Posterior cingulate gyrus (tissue), 11 donors: Measurements from ENCODE around the gene ACP1.
A peak's percentile ranks its signal among the peaks of the same experiment; 100 is the strongest.
"Not testable (repeated sequence)": the region's sequence is repeated elsewhere in the genome, so short reads cannot be mapped to it uniquely, and the experiment has no call there.

Experiments
- DNase-seq, 10 donors: peaks; one replicate each; pipeline versions ENCODE4 v3.0.0 to v3.0.0-alpha.2; 2020 to 2021; ENCODE audit warnings: mixed read lengths in 3 of 10
- intact Hi-C: fragments of 100-400 bp; cut with DNase I; formaldehyde crosslinking; loops from one replicate; pipeline ENCODE4 v1.15.1; 2023

Gene ACP1

GRCh38 chr2:296354-296753 is 31.6 kb downstream of the ACP1 start:
- intact Hi-C loops, result loop anchor here (10.0 kb wide), 1 partner anchor 338 kb away; no protein-coding TSS in a partner anchor
- no peak for DNase-seq

- intact Hi-C loops, result no loop called here
- no peak for DNase-seq
Observed at GRCh38 chr2:305366-305765, 40.6 kb downstream of the ACP1 start.

- DNase-seq, result no peak
- intact Hi-C loops, result no loop called here
Observed at GRCh38 chr2:309148-309953, 44.6 kb downstream of the ACP1 start.

GRCh38 chr2:309954-310510 is 45.3 kb downstream of the ACP1 start:
- intact Hi-C loops, result no loop called here

GRCh38 chr2:310994-311393 is 46.2 kb downstream of the ACP1 start:
- intact Hi-C loops, result no loop called here

More at GRCh38 chr2:309954-310510, 45.3 kb downstream of the ACP1 start:
- no peak for DNase-seq

GRCh38 chr2:313991-314390 is 49.2 kb downstream of the ACP1 start:
- peak in 1 of 10 donors; percentile 52 for DNase-seq
- intact Hi-C loops, result no loop called here

More at GRCh38 chr2:310994-311393, 46.2 kb downstream of the ACP1 start:
- no peak for DNase-seq

GRCh38 chr2:314561-315336 is 50.0 kb downstream of the ACP1 start:
- intact Hi-C loops, result no loop called here
- DNase-seq, result peak in 1 of 10 donors; percentile 82

- not testable (repeated sequence) for DNase-seq
Observed at GRCh38 chr2:315925-316324, 51.2 kb downstream of the ACP1 start.

GRCh38 chr2:316381-316780 is 51.6 kb downstream of the ACP1 start:
- intact Hi-C loops, result no loop called here
- DNase-seq, result no peak

More at GRCh38 chr2:315925-316324, 51.2 kb downstream of the ACP1 start:
- intact Hi-C loops, result not testable (repeated sequence)

GRCh38 chr2:317501-318424 is 53.0 kb downstream of the ACP1 start:
- DNase-seq, result peak in 2 of 10 donors; percentile 21 to 81

GRCh38 chr2:319059-319600 is 54.4 kb downstream of the ACP1 start:
- intact Hi-C loops, result no loop called here
- peak in 1 of 10 donors; percentile 49 for DNase-seq

More at GRCh38 chr2:317501-318424, 53.0 kb downstream of the ACP1 start:
- intact Hi-C loops, result no loop called here

- intact Hi-C loops, result no loop called here
- no peak for DNase-seq
Observed at GRCh38 chr2:320561-320960, 55.8 kb downstream of the ACP1 start.

GRCh38 chr2:322326-322725 is 57.6 kb downstream of the ACP1 start:
- DNase-seq, result peak in 3 of 10 donors; percentile 26 to 86 (median 84)
- intact Hi-C loops, result no loop called here

- DNase-seq, result no peak
- intact Hi-C loops, result no loop called here
Observed at GRCh38 chr2:323035-323434, 58.3 kb downstream of the ACP1 start.
